DOHH2 (cell line): ENCODE data around the gene ADGRG6.

Experiments
- EZH2phosphoT487 ChIP-seq: fragments of 200-600 bp; sonication (generic); IDR thresholded peaks from 2 replicates; pipeline ENCODE4 v1.6.1; 2017; ENCODE audit warnings: borderline replicate concordance, mild to moderate bottlenecking, antibody characterized with exemption, low read length, moderate library complexity, mixed read lengths
- TF ChIP-seq, protein P1 (sequence below): fragments of 200-600 bp; sonication (generic); IDR thresholded peaks from one replicate; pipeline ENCODE4 v1.5.1; 2014; ENCODE audit warnings: antibody characterized with exemption, mild to moderate bottlenecking, low read depth, low read length; ENCODE audit not compliant: poor library complexity, severe bottlenecking

DNA sequence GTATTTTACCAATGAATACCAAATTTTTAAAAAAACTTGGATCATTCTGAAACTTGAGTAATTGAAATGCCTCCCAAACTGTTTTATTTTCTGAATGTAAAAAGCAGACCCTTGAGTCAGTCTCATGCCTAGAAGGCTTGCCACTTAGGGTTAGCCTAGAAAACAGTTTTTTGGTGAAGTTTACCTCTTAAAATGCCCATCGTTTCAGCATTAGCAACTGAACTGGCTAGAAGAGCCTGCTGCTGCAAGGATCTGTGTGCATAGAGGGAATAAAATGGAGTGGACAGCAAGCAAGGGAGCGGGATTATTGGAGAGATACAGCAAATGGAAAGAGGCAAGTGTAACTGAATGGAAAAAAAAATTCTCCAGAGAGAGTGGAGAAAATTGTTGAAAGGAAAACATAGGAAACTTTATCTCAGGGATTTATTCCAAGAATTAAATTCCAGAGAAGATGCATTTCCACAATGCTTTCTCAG is 40.1 kb downstream of the ADGRG6 start:
- TF ChIP-seq, protein P1, sequence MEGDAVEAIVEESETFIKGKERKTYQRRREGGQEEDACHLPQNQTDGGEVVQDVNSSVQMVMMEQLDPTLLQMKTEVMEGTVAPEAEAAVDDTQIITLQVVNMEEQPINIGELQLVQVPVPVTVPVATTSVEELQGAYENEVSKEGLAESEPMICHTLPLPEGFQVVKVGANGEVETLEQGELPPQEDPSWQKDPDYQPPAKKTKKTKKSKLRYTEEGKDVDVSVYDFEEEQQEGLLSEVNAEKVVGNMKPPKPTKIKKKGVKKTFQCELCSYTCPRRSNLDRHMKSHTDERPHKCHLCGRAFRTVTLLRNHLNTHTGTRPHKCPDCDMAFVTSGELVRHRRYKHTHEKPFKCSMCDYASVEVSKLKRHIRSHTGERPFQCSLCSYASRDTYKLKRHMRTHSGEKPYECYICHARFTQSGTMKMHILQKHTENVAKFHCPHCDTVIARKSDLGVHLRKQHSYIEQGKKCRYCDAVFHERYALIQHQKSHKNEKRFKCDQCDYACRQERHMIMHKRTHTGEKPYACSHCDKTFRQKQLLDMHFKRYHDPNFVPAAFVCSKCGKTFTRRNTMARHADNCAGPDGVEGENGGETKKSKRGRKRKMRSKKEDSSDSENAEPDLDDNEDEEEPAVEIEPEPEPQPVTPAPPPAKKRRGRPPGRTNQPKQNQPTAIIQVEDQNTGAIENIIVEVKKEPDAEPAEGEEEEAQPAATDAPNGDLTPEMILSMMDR, result no peak
- no peak for TF ChIP-seq EZH2phosphoT487
